Fibroblast of the aortic adventitia (primary cell): ENCODE data around the gene PIK3CB. TPM values are rescaled to one million over a fixed set of nuclear protein-coding genes. Genes with fewer than 3 reads are reported as not detected.
"Not testable (repeated sequence)": the region's sequence is repeated elsewhere in the genome, so short reads cannot be mapped to it uniquely, and the experiment has no call there.

Experiments
- DNase-seq: peaks from one replicate; pipeline ENCODE4 v3.0.0-alpha.2; 2010; ENCODE audit warnings: low read depth
- H3K4me3 ChIP-seq: 2 replicates; pipeline ENCODE4 v1.5.1; 2011; ENCODE audit warnings: low read depth, mild to moderate bottlenecking, control low read depth, low read length, moderate library complexity
- total RNA-seq: library from RNA; depleted of rRNA; stranded (reverse); fragments of >200 nt; gene quantifications from 2 replicates; pipeline ENCODE4 v1.2.3, GENCODE V29; 2012; ENCODE audit warnings: low replicate concordance
- TF ChIP-seq, protein P1 (sequence below): IDR thresholded peaks from 2 replicates; pipeline ENCODE4 v1.5.1; 2011; ENCODE audit warnings: mild to moderate bottlenecking, low read length, control low read depth, inconsistent platforms; ENCODE audit not compliant: insufficient read depth

Gene PIK3CB
- total RNA-seq, 1 donor, result 9.9 TPM

DNA sequence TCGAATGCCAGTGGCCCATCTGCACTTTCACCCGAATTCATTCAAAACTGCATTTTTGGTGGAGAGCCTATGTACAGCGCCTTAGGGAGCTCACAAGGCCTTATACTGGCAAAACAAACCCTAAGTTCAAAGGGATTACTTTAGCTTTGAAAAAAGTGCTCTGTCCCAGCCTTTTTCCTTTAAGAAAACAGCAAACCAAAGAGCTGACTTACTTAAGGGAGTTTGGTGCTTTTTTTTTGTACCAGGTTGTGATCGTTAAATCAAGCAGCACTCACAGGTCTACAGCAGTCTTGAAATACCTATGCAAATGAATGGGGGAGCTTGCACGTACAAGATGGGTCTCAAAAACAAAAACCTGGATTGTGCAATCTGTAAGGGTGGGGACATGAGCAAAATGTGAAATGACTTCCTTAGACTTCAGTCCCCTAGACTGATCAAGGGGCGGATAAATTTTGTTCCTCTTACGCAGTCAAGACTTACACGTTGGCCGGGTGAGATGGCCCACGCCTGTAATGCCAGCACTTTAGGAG, 11.6 kb upstream of the PIK3CB start:
- no peak overlapping the region for H3K4me3 ChIP-seq
- TF ChIP-seq, protein P1, sequence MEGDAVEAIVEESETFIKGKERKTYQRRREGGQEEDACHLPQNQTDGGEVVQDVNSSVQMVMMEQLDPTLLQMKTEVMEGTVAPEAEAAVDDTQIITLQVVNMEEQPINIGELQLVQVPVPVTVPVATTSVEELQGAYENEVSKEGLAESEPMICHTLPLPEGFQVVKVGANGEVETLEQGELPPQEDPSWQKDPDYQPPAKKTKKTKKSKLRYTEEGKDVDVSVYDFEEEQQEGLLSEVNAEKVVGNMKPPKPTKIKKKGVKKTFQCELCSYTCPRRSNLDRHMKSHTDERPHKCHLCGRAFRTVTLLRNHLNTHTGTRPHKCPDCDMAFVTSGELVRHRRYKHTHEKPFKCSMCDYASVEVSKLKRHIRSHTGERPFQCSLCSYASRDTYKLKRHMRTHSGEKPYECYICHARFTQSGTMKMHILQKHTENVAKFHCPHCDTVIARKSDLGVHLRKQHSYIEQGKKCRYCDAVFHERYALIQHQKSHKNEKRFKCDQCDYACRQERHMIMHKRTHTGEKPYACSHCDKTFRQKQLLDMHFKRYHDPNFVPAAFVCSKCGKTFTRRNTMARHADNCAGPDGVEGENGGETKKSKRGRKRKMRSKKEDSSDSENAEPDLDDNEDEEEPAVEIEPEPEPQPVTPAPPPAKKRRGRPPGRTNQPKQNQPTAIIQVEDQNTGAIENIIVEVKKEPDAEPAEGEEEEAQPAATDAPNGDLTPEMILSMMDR, result no peak
- DNase-seq, result no peak

DNA sequence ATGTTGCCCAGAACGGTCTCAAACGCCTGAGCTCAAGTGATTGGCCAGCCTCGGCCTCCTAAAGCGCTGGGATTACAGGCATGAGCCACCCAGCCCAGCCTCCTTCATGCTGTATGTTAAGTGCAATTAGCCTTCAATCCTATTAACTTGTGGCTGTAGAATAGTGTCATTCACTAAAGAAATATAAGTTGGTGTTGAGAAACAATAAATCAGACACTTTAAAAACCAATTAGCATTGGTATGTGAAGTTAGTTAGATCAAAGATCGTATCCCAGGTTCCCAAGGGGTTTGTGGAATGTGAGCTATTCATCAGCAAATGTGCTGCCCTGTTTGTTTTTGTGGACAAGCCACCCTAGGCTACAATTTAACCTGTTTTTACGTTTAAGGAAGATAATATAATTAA, 11.0 kb upstream of the PIK3CB start:
- TF ChIP-seq, protein P1, result no peak
- H3K4me3 ChIP-seq, result no peak overlapping the region
- no peak for DNase-seq

DNA sequence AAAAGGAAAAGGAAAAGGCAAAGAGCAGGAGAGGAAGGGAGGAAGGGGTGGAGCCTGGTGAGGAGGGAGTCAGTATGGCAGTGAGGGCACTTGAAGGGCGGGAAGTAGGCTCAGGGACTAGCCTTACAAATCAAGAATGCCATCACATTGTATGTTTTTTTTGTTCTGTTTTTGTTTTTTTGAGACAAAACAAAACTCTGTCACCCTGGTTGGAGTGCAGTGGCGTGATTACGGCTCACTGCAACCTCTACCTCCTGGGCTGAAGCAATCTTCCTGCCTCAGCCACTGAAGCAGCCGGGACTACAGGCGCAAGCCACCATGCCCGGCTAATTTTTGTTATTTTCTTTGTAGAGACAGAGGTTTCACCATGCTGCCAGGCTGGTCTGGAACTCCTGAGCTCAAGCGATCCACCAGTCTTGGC, 10.5 kb upstream of the PIK3CB start:
- TF ChIP-seq, protein P1, result no peak
- no peak for DNase-seq
- no peak overlapping the region for H3K4me3 ChIP-seq

DNA sequence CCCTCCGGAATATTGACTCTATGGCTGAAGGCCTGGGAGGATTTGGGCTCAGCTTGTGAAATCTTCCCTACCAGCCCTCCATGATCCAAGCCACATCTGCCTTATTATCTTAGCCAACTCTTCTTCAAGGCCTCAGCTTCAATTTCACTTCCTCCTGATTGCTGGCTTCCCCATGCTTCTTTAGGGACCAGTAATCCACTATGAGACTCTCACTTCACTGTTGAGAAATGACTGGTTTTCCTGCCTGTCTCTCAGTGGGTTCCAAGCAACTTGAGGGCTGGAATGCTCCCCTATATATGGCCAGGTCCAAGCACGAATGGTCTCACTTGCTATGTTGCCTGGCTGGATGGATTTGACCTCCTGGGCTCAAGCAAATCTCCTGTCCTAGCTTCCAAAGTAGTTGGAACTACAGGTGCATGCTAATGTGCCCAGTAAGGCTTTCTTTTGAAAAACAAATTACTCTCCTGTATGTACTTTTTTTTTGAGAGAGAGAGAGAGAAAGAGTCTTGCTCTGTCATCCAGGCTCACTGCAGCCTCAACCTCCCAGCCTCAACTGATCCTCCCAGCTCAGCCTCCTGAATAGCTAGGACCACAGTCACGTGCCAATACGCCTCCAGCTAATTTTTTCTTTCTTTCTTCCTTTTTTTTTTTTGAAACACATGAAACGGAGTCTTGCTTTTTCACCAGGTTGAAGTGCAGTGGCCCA, 7.9 kb upstream of the PIK3CB start:
- TF ChIP-seq, protein P1, result no peak
- DNase-seq, result no peak
- H3K4me3 ChIP-seq, result no peak overlapping the region

DNA sequence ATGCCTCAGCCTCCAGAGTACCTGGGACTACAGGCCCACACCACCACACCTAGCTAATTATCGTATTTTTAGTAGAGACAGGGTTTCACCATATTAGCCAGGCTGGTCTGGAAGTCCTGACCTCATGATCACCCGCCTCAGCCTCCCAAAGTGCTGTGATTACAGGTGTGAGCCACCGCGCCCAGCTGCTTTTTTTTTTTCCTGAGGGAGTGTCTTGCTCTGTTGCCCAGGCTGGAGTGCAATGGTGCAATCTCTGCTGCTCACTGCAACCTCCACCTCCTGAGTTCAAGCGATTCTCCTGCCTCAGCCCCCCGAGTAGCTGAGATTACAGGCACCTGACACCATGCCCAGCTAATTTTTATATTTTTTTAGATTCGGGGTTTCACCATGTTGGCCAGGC, 3.7 kb upstream of the PIK3CB start:
- not testable (repeated sequence) for DNase-seq

DNA sequence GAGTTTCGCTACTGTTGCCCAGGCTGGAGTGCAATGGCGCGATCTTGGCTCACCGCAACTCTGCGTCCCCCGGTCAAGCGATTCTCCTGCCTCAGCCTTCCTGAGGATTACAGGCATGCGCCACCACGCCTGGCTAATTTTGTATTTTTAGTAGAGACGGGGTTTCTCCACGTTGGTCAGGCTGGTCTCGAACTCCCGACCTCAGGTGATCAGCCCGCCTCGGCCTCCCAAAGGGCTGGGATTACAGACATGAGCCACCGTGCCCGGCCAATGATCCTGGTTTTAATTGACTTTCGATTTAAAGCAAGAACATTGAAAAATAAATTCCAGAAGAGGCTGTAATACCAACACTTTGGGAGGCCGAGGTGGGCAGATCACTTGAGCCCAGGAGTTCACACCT, 1.1 kb upstream of the PIK3CB start:
- not testable (repeated sequence) for DNase-seq, H3K4me3 ChIP-seq

More for the DNA sequence above, 3.7 kb upstream of the PIK3CB start:
- not testable (repeated sequence) for H3K4me3 ChIP-seq

DNA sequence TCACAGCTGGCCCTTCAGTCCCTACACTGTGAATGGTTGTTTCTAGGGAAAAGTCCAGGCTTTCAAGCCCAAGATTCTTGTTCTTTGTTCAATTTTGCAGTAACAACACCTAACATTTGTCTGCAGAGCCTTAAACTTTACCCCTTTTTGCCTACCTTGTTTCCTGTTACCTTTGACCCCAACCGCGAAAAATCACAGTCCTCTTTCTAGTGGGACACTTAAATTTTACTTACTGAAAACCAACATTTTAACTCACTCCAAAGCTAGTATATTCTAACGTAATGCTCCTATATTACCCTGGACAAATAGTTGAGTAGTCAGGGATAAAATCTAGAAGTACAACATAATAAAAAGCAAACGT, 649 bp upstream of the PIK3CB start:
- peak overlapping the region; percentile 83 for H3K4me3 ChIP-seq
- no peak for DNase-seq
- TF ChIP-seq, protein P1, result no peak
